HL-60 (cell line): ENCODE measurements around the gene VPREB3.

Source experiments
- DNase-seq, 2 experiments: peaks; one replicate each; pipeline ENCODE4 v3.0.0-alpha.2; 2010 to 2020; ENCODE audit warnings: low read depth in 1 of 2, low spot score in 1 of 2
- H3K27ac ChIP-seq: fragments of 250-450 bp; sonication (Bioruptor Pico); replicated peaks from 2 replicates; pipeline ENCODE4 v1.5.1; 2020; ENCODE audit warnings: mild to moderate bottlenecking, moderate library complexity
- H3K27me3 ChIP-seq: fragments of 250-450 bp; sonication (Bioruptor Pico); 2 replicates; pipeline ENCODE4 v1.5.1; 2021; ENCODE audit warnings: mild to moderate bottlenecking, moderate library complexity; ENCODE audit not compliant: insufficient read depth, poor library complexity, severe bottlenecking
- H3K4me3 ChIP-seq: replicated peaks from 2 replicates; pipeline ENCODE4 v1.5.1; 2011; ENCODE audit warnings: mild to moderate bottlenecking, control low read depth, low read length; ENCODE audit not compliant: insufficient read depth
- CTCF ChIP-seq: IDR thresholded peaks from one replicate; pipeline ENCODE4 v1.5.1; 2011; ENCODE audit warnings: low read length, control low read depth, inconsistent platforms; ENCODE audit not compliant: insufficient read depth
- GABPA ChIP-seq: IDR thresholded peaks from 2 replicates; pipeline ENCODE4 v1.6.1; 2012; ENCODE audit warnings: low read depth
- POLR2AphosphoS5 ChIP-seq: IDR thresholded peaks from 2 replicates; pipeline ENCODE4 v1.6.1; 2012; ENCODE audit warnings: low read depth
- REST ChIP-seq: IDR thresholded peaks from 2 replicates; pipeline ENCODE4 v1.6.1; 2012; ENCODE audit warnings: low read depth; ENCODE audit not compliant: insufficient replicate concordance
- SPI1 ChIP-seq: IDR thresholded peaks from 2 replicates; pipeline ENCODE4 v1.6.1; 2012; ENCODE audit warnings: low read depth, mild to moderate bottlenecking, borderline replicate concordance

The VPREB3 gene

GRCh38 chr22:23750714-23751440 lies 3.3 kb downstream of the VPREB3 start, which contains the start of gene ZNF70:
Gene ZNF70 (minus strand): TSS chr22:23751112. CDS start chr22:23745140, 5,972 bp downstream.
- peak; percentile 73 for DNase-seq

GRCh38 chr22:23750367-23750713 lies 3.9 kb downstream of the VPREB3 start:
- TF ChIP-seq CTCF: no peak
- no peak for TF ChIP-seq GABPA
- TF ChIP-seq REST: no peak
- no peak for TF ChIP-seq POLR2AphosphoS5
- TF ChIP-seq SPI1: no peak
- no peak for DNase-seq
- Histone ChIP-seq H3K27ac (peak overlapping the region; percentile 38), H3K27me3 (no peaks in the 10 kb centered on the region), H3K4me3 (peak overlapping the region; percentile 87)

More at GRCh38 chr22:23750714-23751440, 3.3 kb downstream of the VPREB3 start, which contains the start of gene ZNF70:
- H3K4me3 ChIP-seq: peak within 1 kb of the TSS; percentile 87
- peak within 1 kb of the TSS; percentile 70 for H3K27ac ChIP-seq
- H3K27me3 ChIP-seq: no peaks in the 10 kb centered on the region
- TF ChIP-seq REST (no peak), CTCF (no peak), SPI1 (no peak), POLR2AphosphoS5 (no peak; the same call in 1 of the 2 replicates), GABPA (peak; percentile 64; the same call in 1 of the 2 replicates)

- H3K27ac ChIP-seq: no peak overlapping the region
Observed at GRCh38 chr22:23749841-23750301, 4.4 kb downstream of the VPREB3 start.

More at GRCh38 chr22:23749841-23750301, 4.4 kb downstream of the VPREB3 start:
- TF ChIP-seq GABPA (no peak), REST (no peak), SPI1 (peak; percentile 45; the same call in 1 of the 2 replicates), CTCF (no peak)
- peak overlapping the region; percentile 87 for H3K4me3 ChIP-seq
- peak in 1 of 2 experiments; percentile 59 for DNase-seq
- H3K27me3 ChIP-seq: no peaks in the 10 kb centered on the region
